ENCODE data around the gene B4GALT1. TPM values are rescaled to one million over a fixed set of nuclear protein-coding genes. Genes with fewer than 3 reads are reported as not detected.

B4GALT1 gene
- total RNA-seq (ENCODE audit: low replicate concordance), result 7.3 and 7.5 TPM in 2 replicates

GRCh38 chr9:33167084-33167971 lies at the start of gene B4GALT1:
B4GALT1 (minus strand) TSS chr9:33167336; CDS start chr9:33167169, 167 bp downstream.
- peak within 1 kb of the TSS; percentile 99 for H2AFZ ChIP-seq (replicated peaks)
- no peaks in the 10 kb centered on the region for H3K9me3 Mint-ChIP-seq

GRCh38 chr9:33211695-33212393 lies 44.7 kb upstream of the B4GALT1 start:
- H3K79me2 ChIP-seq (ENCODE audit: low read depth), result no peaks in the 10 kb centered on the region
- H2AFZ ChIP-seq (replicated peaks), result peak overlapping the region; percentile 96
- Mint-ChIP-seq H3K9me3 (no peaks in the 10 kb centered on the region), H3K4me3 (no peak overlapping the region), H3K27me3 (ENCODE audit: insufficient read depth, low read depth) (peaks cover 6% of the 10 kb centered on the region), H3K4me1 (no peaks in the 10 kb centered on the region), H3K36me3 (no peaks in the 10 kb centered on the region), H3K27ac (no peak overlapping the region)
- no peak overlapping the region for H3K4me3 ChIP-seq
- H3K27me3 ChIP-seq, result peaks cover 11% of the 10 kb centered on the region
- peaks cover 6% of the 10 kb centered on the region for H3K4me1 ChIP-seq
- H4K20me1 ChIP-seq (ENCODE audit: low read depth), result no peaks in the 10 kb centered on the region
- peaks cover 5% of the 10 kb centered on the region for H3F3A ChIP-seq (ENCODE audit: low read depth)
- H3K9me3 ChIP-seq (ENCODE audit: low read depth), result no peaks in the 10 kb centered on the region
- H3K9ac ChIP-seq, result no peak overlapping the region
- DNase-seq (ENCODE audit: low spot score), result peak; percentile 51
- H3K36me3 ChIP-seq, result no peaks in the 10 kb centered on the region
- peak overlapping the region; percentile 47 for H3K4me2 ChIP-seq
- no peak overlapping the region for H3K27ac ChIP-seq
- TF ChIP-seq EZH2phosphoT487 (IDR thresholded peaks at IDR 0.05) (no peak), EZH2 (IDR thresholded peaks at IDR 0.05) (no peak), CTCF (IDR thresholded peaks at IDR 0.05) (no peak)

More at GRCh38 chr9:33167084-33167971, at the start of gene B4GALT1:
- peak within 1 kb of the TSS; percentile 53 for H3K27ac Mint-ChIP-seq
- H3F3A ChIP-seq (ENCODE audit: low read depth), result peaks cover 14% of the 10 kb centered on the region
- H3K4me3 Mint-ChIP-seq, result peak within 1 kb of the TSS; percentile 91
- peak within 1 kb of the TSS; percentile 75 for H3K4me3 ChIP-seq
- peaks cover 36% of the 10 kb centered on the region for H3K4me1 Mint-ChIP-seq
- H3K4me2 ChIP-seq, result peak within 1 kb of the TSS; percentile 87
- no peaks in the 10 kb centered on the region for H3K36me3 ChIP-seq
- peaks cover 50% of the 10 kb centered on the region for H3K27me3 ChIP-seq
- H3K79me2 ChIP-seq (ENCODE audit: low read depth), result peaks cover 7% of the 10 kb centered on the region
- H3K36me3 Mint-ChIP-seq, result no peaks in the 10 kb centered on the region
- no peak within 1 kb of the TSS for H3K27ac ChIP-seq
- H3K9ac ChIP-seq, result peak within 1 kb of the TSS; percentile 51
- DNase-seq (ENCODE audit: low spot score), result peak; percentile 93
- no peaks in the 10 kb centered on the region for H3K9me3 ChIP-seq (ENCODE audit: low read depth)
- H3K4me1 ChIP-seq, result peaks cover 9% of the 10 kb centered on the region
- peaks cover 7% of the 10 kb centered on the region for H4K20me1 ChIP-seq (ENCODE audit: low read depth)
- peaks cover 14% of the 10 kb centered on the region for H3K27me3 Mint-ChIP-seq (ENCODE audit: insufficient read depth, low read depth)
- TF ChIP-seq EZH2phosphoT487 (IDR thresholded peaks at IDR 0.05) (no peak), CTCF (IDR thresholded peaks at IDR 0.05) (no peak), EZH2 (IDR thresholded peaks at IDR 0.05) (peak; percentile 52)

- Mint-ChIP-seq H3K27ac (no peak overlapping the region), H3K4me3 (no peak overlapping the region), H3K36me3 (no peaks in the 10 kb centered on the region), H3K4me1 (no peaks in the 10 kb centered on the region), H3K9me3 (no peaks in the 10 kb centered on the region), H3K27me3 (ENCODE audit: insufficient read depth, low read depth) (peaks cover 10% of the 10 kb centered on the region)
- Histone ChIP-seq H3K4me2 (no peak overlapping the region), H3F3A (ENCODE audit: low read depth) (peaks cover 5% of the 10 kb centered on the region), H3K27ac (no peak overlapping the region), H3K27me3 (no peaks in the 10 kb centered on the region), H3K36me3 (no peaks in the 10 kb centered on the region), H3K4me1 (peaks cover 6% of the 10 kb centered on the region), H4K20me1 (ENCODE audit: low read depth) (no peaks in the 10 kb centered on the region), H3K9ac (no peak overlapping the region), H2AFZ (replicated peaks) (no peak overlapping the region), H3K79me2 (ENCODE audit: low read depth) (no peaks in the 10 kb centered on the region), H3K9me3 (ENCODE audit: low read depth) (no peaks in the 10 kb centered on the region), H3K4me3 (no peak overlapping the region)
- TF ChIP-seq EZH2phosphoT487 (IDR thresholded peaks at IDR 0.05), result no peak
- TF ChIP-seq EZH2 (IDR thresholded peaks at IDR 0.05), result no peak
- no peak for TF ChIP-seq CTCF (IDR thresholded peaks at IDR 0.05)
- DNase-seq (ENCODE audit: low spot score), result no peak
Measured at GRCh38 chr9:33210006-33210715, 43.0 kb upstream of the B4GALT1 start.

Measured in neural progenitor cell (in vitro differentiated cells).